Activated T-cell treated with anti-CD3 and anti-CD28 coated beads for 1 hour (primary cell): ENCODE data around the gene SPAG16.

ENCODE experiments used
- DNase-seq: peaks from one replicate; pipeline ENCODE4 v3.0.0-alpha.2; 2020; ENCODE audit warnings: low read depth

Gene SPAG16

DNA sequence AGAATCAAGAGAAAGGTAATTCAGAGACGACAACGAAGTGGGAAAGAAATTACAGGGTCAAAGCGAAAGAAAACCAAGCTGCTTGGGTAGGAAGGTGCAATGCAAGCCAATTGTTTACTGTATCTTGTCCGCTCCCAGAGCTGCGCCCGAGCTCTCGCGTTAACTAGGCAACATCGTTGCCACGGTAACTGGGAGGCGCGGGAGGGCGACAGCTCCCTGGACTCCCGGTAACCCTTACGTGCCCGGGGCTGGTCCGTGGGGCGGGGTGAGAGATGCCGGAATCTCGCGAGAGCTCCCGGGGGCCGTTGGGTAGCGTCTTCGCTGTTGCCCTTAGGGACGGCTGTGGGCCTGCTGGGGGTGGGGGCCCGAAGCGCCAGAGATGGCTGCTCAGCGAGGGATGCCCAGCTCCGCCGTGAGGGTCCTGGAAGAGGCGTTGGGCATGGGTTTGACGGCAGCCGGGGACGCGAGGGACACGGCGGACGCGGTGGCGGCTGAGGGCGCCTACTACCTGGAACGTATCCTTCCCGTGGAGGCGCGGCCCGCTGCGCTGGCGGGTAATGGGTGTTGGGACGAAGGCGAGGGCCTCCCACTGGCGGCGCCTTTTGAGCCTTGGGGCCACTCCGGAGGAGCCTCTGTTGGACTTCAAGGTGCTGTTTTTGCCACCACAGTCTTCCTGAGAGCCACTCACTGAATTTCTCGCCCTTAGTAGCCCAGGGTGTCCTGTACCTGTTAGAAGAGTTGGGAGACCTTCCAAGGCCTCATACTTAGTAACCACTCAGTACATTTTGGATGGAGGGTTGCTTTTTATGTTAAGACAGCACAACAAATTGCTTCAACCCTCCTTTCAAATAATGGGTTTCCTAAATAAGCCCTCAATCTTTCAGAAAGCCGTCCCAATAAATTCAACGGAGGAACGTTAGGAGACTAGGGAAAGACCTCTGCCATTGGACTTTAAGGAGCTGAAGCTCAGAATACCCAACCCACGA lies at the start of gene SPAG16:
TSS of gene SPAG16 (plus strand) at position 360 of the 986 bp plus-strand sequence.
- DNase-seq = peak; percentile 92

DNA sequence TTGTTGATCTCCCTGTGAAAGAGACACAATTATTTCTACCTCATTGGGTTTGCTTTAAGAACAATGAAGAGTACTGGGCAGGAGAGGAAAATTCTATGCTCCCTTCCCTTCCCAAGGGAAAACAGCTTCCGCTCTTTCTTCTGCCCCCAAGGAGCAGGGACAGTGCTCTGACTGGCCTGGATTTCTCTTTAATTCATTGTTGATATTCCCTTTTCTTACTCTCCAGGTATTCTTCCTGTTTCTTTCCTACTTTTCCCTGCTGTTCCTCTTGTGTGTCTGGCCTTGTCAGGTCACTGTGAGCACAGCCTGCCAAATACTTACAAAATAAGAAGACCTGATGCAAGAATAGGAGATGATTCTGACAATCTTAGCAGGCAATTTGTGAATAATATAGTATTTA lies 49.6 kb upstream of the SPAG16 start:
- no peak for DNase-seq

DNA sequence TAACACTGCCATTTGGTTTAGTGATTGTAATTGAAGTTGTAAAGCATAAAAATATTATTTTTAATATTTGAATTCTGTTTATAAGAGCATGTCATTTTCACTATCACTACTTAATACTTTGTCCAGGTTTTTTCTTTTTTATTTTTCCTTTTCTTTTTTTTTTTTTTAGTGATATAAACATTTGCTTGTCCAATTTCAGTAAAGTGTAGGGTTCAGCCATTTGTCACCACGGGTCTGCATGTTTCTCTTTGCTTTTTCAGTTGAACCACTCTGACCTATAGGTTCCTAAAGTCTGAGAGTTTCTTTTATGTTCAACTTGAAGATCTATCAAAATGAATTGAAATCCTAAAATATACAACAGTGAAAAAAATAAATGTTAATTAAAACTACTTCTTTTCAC lies 48.5 kb upstream of the SPAG16 start:
- DNase-seq = no peak

DNA sequence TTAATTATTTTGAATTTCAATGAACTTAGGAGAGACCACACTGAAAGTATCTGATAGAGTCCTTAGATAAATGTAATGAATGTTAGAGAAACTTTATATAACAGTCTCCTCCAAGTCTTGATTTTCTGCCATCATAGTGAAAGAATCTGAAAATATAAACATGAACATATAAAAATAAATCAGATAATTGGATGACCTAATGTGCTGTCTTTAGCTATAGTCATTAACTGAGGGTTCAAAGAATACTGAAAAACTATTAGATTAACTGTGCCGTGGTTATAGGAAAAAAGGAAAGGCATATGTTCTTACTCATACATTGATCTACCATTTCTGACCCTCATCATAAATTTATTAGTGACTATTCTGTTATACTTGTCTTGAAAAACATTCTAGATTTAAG lies 47.0 kb upstream of the SPAG16 start:
- DNase-seq = no peak

DNA sequence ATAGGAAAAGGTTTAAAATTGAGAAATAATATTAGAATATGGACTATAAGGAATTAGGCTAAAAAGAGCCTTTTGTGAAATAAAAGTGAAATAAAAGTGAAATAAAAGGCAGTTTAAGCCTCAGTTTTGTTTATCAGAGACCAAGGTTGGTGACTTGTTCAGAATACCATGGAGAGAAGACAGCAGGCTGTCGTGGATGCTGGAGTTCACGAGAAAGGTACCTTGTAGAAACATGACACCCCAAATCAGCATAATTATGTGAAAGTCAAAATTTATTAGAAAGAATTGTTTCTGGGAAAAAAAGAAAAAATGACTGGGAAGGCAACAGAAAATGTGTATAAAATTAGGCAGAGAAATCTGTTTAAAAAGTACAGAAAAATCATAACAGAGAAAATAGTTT lies 46.5 kb upstream of the SPAG16 start:
- no peak for DNase-seq

DNA sequence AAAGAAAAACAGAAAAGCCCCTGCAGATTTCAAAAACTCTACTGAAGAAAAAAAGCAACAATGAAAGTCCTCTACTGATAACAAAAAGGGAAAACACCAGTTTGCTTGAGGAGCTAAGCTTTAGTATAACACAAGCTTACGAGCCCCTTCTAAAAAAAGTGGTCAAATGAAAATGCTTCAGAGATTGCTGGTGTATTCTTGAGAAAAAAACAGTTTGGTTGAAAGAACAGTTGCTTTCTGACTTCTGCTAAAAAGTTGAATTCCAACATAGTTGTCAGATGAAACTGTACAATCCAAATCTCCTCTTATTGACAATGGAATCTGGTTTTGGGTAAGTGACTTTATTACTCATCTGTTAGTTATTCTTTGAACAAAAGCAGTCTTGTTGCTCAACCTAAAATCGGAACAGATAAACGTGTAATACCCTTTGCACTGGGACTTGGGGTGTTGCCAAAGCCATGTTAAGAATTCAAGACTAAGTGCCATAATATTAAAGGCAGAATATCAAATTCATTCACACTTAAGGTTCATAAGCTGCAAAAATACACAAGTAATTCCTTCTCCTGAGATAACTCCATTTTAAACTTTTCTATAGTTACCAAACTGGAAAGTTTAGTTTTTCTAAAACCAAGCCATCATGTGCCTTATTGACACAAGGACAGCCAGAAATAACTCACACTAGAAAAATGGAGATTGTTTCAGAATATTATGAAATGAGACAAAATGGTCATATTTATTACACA lies 45.3 kb upstream of the SPAG16 start:
- DNase-seq = no peak

DNA sequence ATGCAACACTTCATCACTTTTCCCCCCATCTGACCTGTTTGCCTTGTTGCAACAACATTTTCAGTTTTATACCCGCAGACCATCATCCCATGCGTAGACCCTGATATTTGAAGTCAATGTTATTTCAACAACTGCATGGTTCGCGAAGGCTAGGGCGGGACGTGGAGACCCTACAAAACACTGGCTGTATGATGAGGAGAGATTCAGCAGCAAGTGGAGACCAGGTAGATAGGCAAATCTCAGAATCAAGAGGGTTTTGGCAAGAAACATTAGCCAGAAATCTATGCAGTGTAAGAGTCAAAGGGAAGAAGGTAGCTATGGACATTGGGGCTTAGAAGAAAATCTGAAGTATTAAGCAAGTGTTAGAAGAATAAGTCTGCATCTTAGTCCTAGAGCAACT lies 42.4 kb upstream of the SPAG16 start:
- DNase-seq = no peak

DNA sequence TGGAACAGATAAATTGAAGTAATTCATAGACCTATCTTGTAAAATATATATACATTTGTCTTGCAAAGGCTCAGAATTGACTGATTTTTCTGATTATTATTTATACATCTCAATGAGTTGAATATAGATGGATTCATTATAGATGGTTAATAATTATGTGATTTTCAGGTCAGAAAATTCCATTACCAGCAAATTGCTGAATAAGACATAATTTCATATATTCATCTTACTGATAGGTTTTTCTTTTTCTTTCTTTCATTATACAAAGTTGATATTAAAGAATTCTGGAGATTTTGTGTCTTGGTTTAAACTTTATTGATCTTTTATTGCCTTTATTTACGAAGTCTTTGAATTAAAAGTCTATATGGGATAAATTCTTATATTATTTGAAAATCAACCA lies 41.6 kb upstream of the SPAG16 start:
- DNase-seq = no peak

DNA sequence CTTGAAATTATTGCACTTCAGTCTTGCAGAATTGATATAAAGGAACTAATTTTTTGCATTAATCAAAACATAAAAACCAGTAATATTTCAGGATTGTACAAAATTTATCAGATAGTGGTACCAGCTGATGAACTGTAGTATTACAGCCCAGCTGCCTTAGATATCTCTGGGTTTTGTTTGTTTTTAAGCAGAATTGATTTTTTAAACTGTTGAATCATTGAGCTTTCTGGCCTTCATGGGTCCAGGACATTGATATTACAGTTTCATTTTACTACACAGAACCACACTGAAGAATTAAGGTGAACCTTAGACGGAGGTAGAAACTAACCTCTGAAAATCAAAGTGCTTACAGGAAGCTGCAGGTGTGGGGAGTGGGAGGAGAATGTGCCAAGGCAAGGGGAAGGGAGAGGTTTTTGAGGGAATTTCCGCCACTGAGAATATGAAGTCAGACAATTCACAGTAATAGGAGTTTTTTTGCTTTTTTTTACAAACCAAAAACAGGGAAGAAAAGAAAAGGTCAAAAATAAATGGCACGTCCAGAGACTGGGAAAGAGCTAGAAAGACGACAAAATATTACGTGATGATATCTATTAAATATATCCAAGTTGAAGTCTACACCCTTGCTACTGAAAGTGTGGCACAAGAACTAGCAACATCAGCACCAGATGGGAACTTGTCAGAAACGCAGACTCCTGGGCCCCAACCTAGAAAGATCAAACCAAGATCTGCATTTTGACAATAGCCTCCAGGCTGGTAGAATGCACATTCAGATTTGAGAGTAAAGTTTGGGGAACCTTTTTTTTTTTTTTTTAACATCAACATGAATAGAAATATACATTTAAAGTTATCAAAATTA lies 40.8 kb upstream of the SPAG16 start:
- DNase-seq = no peak

DNA sequence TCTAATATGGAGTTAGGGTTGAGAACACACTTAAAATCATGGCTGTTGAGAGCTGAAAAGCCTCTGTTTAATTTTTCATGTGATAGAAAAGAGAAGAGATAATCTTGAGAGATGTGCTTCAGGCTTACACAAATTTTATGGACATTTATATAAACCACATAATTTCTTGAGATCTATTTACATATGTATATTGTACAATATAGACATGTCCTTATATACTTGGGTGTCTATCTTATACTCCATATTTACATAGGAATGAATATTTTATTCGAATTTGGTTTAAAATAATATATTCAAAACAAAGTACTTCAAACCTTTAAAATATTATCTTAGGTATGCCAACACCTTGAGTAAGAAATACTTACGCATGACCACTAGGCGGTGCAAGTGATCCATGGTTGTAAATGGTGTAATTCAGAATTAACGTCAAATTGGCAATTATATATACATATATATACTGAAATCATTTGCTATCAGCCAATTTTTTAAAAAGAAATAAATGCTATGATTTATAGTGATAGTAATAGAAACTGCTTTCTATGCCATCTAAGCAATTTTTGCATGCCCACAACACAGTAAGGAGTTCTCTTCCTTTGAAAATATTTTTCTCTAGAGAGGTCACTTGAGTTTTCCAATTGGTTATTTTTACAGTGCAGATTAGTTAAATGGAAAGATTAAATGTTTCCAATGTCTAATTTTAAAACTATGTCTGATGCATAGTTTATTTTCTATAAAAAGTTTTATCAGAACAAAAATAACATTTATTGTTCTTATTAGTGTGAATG lies 37.6 kb upstream of the SPAG16 start:
- peak; percentile 54 for DNase-seq

DNA sequence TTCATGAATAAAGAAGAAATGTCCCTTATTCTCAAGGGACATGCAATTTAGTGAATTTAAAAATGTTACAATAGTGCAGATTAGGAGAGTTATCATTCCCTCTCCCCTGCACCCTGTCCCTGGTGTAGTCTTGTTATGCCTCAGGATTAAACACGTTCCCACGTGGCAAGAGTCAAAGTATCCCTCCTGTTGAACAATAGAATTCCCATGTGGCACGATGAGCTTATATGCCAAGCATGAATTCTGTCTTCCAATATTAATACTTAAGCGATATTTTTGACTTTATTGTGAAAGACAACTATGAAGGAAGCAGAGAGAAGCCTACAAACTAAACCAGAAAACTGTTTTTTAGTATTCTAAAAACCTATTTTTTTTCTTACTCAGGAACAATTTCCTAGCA lies 36.7 kb upstream of the SPAG16 start:
- no peak for DNase-seq

DNA sequence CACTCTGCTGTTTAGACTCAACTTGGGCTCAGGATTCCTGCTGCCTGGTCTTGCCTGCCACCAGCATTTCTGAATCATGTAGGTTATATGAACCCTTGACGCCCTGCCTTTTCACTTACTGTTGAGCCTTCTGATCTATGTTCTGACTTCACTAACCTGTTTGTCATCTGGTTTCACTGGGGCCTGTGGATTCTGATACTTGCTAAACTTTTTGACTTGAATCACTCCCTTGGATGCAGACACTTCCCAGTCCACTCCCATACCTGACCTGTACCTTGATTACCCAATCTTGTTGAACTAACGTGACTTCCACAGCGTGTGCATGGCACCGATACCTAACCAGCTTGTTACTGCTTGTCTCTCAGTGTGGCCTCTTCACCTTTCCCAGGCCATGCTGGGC lies 35.6 kb upstream of the SPAG16 start:
- DNase-seq = no peak

DNA sequence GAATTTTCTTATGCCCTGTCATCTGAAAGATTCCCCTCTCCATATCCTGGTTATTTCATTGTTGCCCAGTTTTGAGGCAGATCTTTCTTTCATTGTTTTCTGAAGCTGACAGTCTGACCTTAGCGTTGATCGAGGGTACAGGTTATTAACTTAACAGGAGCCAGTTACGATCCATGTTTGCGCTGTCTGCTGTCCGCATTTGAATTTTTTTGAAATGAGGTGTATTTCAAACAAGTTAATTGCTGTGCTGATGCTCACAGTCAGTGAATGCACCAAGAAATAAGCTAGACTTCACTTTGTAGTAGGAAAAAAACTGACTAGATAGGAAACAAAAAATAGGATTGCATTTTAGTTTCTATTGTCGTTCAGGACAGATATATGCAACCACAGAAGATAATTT lies 34.8 kb upstream of the SPAG16 start:
- DNase-seq = no peak

DNA sequence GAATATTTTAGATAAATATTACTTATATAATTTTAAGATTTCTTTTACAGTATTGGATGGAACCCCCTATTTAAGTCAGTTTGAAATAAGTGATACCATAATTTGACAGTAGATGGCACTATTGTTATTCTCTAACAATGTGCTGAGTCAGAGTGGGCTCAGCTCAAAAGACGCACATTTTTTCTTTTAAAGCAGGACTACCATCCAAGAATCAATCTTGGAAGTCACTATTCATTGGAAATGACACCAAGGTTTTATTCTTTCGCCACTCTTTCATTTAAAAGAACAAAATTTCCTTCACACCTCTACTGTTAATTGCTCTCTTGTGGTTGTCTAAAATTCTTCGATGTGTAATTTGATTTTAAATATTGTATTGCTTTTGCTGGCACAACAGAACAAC lies 32.6 kb upstream of the SPAG16 start:
- DNase-seq = no peak

DNA sequence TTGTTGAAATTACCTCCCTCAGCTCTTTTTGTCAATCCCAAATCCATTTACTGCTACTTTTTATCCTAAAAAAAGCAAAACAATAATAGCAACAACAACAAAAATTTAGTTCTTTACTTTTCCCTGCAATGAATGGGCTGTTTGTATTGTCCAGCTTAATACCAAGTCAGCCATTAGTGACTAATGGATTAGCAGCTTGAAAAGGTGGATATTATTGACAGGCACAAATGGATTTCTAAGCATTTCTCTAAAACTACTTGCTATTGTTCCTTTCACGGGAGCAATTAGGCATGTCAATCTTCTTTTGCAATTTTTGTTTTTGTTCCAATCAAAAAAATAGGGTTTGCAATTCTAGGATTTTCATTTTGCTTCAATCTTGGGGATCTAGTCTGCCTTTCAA lies 32.1 kb upstream of the SPAG16 start:
- DNase-seq = no peak

DNA sequence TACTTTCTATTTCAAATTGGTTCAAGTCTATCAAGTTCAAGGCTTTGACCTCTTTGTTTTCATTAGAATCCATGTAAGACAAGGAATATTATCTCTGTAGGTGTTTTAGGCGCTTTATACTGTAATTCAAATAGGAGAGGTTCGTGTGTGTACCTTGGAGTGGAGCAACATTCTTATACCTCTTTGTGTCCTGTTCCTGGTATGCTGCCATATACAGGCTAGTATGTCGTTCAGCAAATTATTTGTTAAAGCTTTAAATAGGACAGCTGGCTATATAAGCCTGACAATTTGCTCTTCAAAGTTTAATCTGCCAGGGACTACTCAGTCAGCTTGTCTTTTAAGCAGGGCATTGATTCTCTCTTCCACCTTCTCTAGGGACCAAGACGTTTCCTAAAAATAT lies 31.1 kb upstream of the SPAG16 start:
- no peak for DNase-seq

DNA sequence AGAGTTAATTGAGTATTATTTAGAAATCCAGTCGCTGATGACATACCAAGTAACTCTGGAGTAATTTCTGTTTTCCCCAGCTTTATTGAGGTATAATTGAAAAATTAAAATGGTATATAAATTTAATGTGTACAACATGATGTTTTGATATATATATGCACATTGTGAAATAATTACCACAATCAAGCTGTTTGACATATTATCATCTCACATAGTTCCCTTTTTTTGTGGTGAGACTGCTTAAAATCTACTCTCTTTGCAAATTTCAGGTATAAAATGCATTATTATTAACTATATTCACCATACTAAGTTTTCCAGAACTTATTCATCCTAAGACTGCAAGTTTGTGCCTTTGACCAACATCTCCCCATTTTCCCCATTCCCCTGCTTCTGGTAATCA lies 25.0 kb upstream of the SPAG16 start:
- no peak for DNase-seq

DNA sequence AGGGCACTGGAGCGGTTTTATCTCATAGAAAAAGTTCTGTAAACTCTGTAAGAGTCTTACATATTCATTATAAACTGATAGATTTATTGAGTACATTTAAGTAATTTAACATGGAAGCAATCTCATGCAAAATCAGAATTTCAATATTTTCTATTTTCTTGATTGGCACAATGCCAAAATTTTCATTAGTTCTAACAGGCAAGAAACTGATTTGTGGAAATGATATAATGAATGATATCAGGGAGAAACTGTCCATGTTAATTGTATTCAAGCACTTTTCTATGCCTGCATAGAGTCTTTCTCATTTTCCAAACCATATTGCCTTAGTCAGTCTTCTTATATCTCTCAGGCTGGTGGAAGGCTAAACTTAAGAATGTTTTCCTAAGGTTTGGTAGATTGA lies 23.0 kb upstream of the SPAG16 start:
- DNase-seq = no peak

DNA sequence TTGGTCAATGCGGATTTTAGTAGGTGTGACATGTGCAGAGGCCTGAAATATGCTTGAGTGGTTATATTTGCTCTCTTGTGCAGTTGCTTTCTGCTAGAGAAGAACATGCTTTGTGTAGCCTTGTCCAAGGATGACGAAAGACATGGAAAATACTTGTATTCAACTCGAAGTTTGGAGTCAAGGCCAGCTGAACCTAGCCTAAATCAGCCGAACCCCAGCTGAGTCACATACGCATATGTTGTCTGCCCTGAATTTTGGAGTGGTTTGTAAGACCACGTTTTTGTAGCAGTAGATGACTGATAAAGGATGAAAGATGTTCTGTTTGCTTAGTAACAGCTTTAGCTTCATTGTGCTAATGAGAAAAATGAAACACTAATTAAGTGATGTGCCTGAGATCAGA lies 22.5 kb upstream of the SPAG16 start:
- DNase-seq = no peak

DNA sequence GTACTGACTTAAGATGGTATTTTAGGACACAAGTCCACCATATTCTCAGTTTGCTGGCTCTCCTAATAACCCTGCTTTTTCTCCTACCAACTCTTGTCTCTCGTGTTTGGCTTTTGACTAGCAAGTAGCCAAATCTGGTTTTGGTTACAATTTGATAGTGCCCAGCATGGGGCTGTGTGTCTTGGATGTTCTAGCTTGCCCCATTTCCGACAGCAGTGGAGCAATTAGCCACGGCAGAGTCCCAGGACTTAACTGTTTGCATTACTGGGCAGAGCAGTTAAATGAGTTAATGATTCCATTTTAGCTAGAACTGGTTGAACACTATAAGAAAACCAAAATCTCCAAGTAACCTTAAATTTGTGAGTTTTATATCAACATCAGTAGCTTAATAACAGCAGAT lies 18.6 kb upstream of the SPAG16 start:
- DNase-seq = no peak

DNA sequence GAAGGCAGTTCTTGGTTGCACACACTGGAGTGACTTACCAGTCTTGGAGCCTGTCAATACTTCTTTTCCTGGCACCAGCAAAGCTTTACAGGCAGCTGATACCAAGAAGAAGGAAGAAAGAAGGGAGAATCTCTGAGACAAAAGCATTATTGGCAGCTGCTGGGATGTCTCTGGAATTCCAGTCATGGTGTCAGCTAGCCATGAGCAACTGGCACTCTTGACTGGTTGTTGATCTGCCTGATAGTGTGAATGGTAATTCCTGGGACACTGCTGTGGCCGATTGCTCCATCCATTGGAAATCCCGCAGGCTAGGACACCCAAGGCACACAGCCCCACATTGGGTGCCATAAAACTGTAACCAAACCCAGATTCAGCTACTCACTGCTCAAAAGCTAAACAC lies 17.8 kb upstream of the SPAG16 start:
- DNase-seq = no peak

DNA sequence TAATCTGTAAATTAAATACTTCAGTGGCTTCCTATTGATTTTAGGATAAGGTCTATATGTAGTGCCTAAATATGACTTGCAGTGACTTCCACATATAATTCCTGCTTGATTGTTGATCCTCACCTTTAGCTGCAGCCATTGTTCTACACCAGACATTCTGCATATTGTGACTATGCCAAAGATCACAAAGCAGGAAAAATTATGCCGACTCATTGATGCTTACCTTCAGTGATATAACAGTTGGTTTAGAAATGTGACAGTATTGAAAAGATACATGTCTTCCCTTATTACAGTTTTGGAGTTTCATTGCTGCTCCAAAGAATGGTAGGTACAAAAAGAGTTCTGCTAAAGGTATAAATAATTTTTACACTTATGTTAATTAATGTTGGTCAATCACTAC lies 12.3 kb upstream of the SPAG16 start:
- DNase-seq = no peak
